HepG2 (cell line): ENCODE data around the gene LEF1. TPM values are rescaled to one million over a fixed set of nuclear protein-coding genes. Genes with fewer than 3 reads are reported as not detected.

Experiments
- ATAC-seq: fragments of 200-7000 bp; cut with Tn5 transposase; 3 replicates; pipeline ENCODE4 v1.9.1; 2020; ENCODE audit warnings: mild to moderate bottlenecking, moderate library complexity
- BruUV-seq: library from RNA; stranded (reverse); fragments of 400-500 nt; replicated peaks from 2 replicates; lab custom pipeline; 2021; lab: Mats Ljungman, UMichigan
- CTCF ChIA-PET: fragments of 300-600 bp; formaldehyde crosslinking; extraction: SDS; loops from one replicate; lab custom pipeline; 2021; ENCODE audit warnings: low total read pairs, inconsistent platforms, low intra/inter-chr PET ratio; lab: Yijun Ruan, JAX
- POLR2A ChIA-PET: fragments of 350-600 bp; sonication (Branson Sonifier 250); formaldehyde crosslinking; loops from one replicate; lab custom pipeline; 2020; ENCODE audit warnings: antibody characterized with exemption, inconsistent platforms; lab: Yijun Ruan, JAX
- DNase-seq: peaks from one replicate; pipeline ENCODE4 v3.0.0-alpha.2; 2015; ENCODE audit warnings: low spot score
- FAIRE-seq: peaks from 3 replicates; lab custom pipeline; 2011; peaks lifted over from hg19 to GRCh38; lab: Jason Lieb, UNC
- H2AFZ ChIP-seq: one replicate; pipeline ENCODE4 v1.6.1; 2011; ENCODE audit warnings: low read length, inconsistent platforms
- H3K27ac ChIP-seq: fragments of 300-600 bp; 3 replicates; pipeline ENCODE4 v1.8.0; 2011; ENCODE audit warnings: mixed run types, mild to moderate bottlenecking, mixed read lengths, low read length, inconsistent platforms; ENCODE audit not compliant: insufficient read depth; ENCODE audit errors: extremely low read length
- H3K27me3 ChIP-seq, 2 experiments: fragments of 200-600 bp in 1 of 2; 2 replicates in 1 of 2; 3 replicates in 1 of 2; pipeline versions ENCODE4 v1.6.0 to v1.8.0; 2011; ENCODE audit warnings: low read length in 2 of 2, mild to moderate bottlenecking in 2 of 2, moderate library complexity in 2 of 2, inconsistent platforms in 1 of 2; ENCODE audit not compliant: insufficient read depth in 2 of 2, control insufficient read depth in 1 of 2
- H3K36me3 ChIP-seq, 2 experiments: fragments of 200-600 bp in 1 of 2; replicated peaks in 1 of 2; 2 replicates in 1 of 2; 3 replicates in 1 of 2; pipeline versions ENCODE4 v1.5.1 to v1.8.0; 2011; ENCODE audit warnings: low read length in 2 of 2, inconsistent platforms in 1 of 2; ENCODE audit not compliant: insufficient read depth in 2 of 2, control insufficient read depth in 1 of 2
- H3K4me1 ChIP-seq: 2 replicates; pipeline ENCODE4 v1.5.1; 2012; ENCODE audit warnings: low read length, inconsistent platforms; ENCODE audit not compliant: insufficient read depth
- H3K4me2 ChIP-seq: 2 replicates; pipeline ENCODE4 v1.6.0; 2011; ENCODE audit warnings: low read depth, low read length, inconsistent platforms
- H3K4me3 ChIP-seq, 3 experiments: fragments of 200-600 bp in 1 of 3; sonication (generic), shearing (Covaris generic) in 1 of 3; replicated peaks in 1 of 3; 2 replicates each; pipeline ENCODE4 v1.5.1; 2011 to 2016; ENCODE audit warnings: low read length in 3 of 3, inconsistent platforms in 2 of 3, low read depth in 2 of 3, mild to moderate bottlenecking in 2 of 3, control low read depth in 1 of 3, mixed read lengths in 1 of 3; ENCODE audit not compliant: insufficient read depth in 1 of 3
- H3K79me2 ChIP-seq: one replicate; pipeline ENCODE4 v1.6.1; 2011; ENCODE audit warnings: low read length, inconsistent platforms; ENCODE audit not compliant: insufficient read depth
- H3K9ac ChIP-seq: 2 replicates; pipeline ENCODE4 v1.6.0; 2011; ENCODE audit warnings: mild to moderate bottlenecking, low read depth, low read length, inconsistent platforms; ENCODE audit not compliant: insufficient read depth
- H3K9me3 ChIP-seq: 2 replicates; pipeline ENCODE4 v1.5.1; 2012; ENCODE audit warnings: mild to moderate bottlenecking, low read length
- H4K20me1 ChIP-seq: 2 replicates; pipeline ENCODE4 v1.6.0; 2011; ENCODE audit warnings: inconsistent platforms, mild to moderate bottlenecking, low read length, moderate library complexity; ENCODE audit not compliant: insufficient read depth
- CHCHD3 ChIP-seq: sonication (generic); formaldehyde crosslinking; IDR thresholded peaks from 2 replicates; pipeline ENCODE4 v1.8.0; 2022; ENCODE audit warnings: mild to moderate bottlenecking, missing genetic modification reagents, moderate library complexity
- GATA4 ChIP-seq: sonication (generic); IDR thresholded peaks from 2 replicates; pipeline ENCODE4 v1.6.1; 2016; ENCODE audit warnings: antibody characterized with exemption, low read depth, borderline replicate concordance
- NCOA2 ChIP-seq: sonication (generic); formaldehyde crosslinking; IDR thresholded peaks from 2 replicates; pipeline ENCODE4 v1.8.0; 2022; ENCODE audit warnings: inconsistent platforms
- STAG1 ChIP-seq: sonication (generic); formaldehyde crosslinking; IDR thresholded peaks from 2 replicates; pipeline ENCODE4 v1.4.0; 2020; ENCODE audit warnings: missing genetic modification reagents
- ZBTB33 ChIP-seq: sonication (generic); formaldehyde crosslinking; IDR thresholded peaks from 2 replicates; pipeline ENCODE4 v1.4.0; 2020; ENCODE audit warnings: missing genetic modification reagents
- WGBS: methylation state at CpG from one replicate; pipeline ENCODE4 v1.1.6; 2017; ENCODE audit warnings: low lambda C conversion rate; 5-methylcytosine and 5-hydroxymethylcytosine counted together
- in situ Hi-C: cut with HindIII; loops from 2 replicates; pipeline ENCODE4 v1.10.0; 2017; ENCODE audit warnings: low pct_unique_long_range_greater_than_20kb; ENCODE audit not compliant: extremely low pct_ligation_motif_present
- intact Hi-C: fragments of 100-400 bp; cut with micrococcal nuclease; formaldehyde crosslinking; loops from one replicate; pipeline ENCODE4 v1.10.0; 2022; ENCODE audit not compliant: unreplicated experiment
- polyA plus RNA-seq, 8 experiments: library from polyadenylated mRNA; depleted of rRNA in 3 of 8; stranded (reverse) in 7 of 8; unstranded in 1 of 8; fragments of >200 nt; fragmentation: Illumina TruSeq in 4 of 8; extraction: Trizol in 4 of 8; gene quantifications; 2 replicates each; pipeline versions ENCODE4 v1.2.1 to v1.2.3, GENCODE V29; 2011 to 2016; ENCODE audit warnings: low read depth in 4 of 8, missing spikeins in 1 of 8, mixed read lengths in 1 of 8; ENCODE audit not compliant: insufficient read depth in 1 of 8
- total RNA-seq, 5 experiments: library from RNA; depleted of rRNA; stranded (reverse); fragments of >200 nt; fragmentation: Illumina TruSeq; extraction: Trizol; gene quantifications; 2 replicates each; pipeline ENCODE4 v1.2.3, GENCODE V29; 2016; ENCODE audit warnings: low read depth in 1 of 5
- TF ChIP-seq, protein P1 (sequence below): sonication (generic); formaldehyde crosslinking; IDR thresholded peaks from 2 replicates; pipeline ENCODE4 v1.8.1; 2023; ENCODE audit warnings: mild to moderate bottlenecking, missing genetic modification reagents, borderline replicate concordance
- TF ChIP-seq, protein P2 (sequence below): sonication (generic); formaldehyde crosslinking; IDR thresholded peaks from 2 replicates; pipeline ENCODE4 v1.4.0; 2020; ENCODE audit warnings: missing genetic modification reagents, borderline replicate concordance
- TF ChIP-seq, protein P3 (sequence below): fragments of 450-650 bp; IDR thresholded peaks from 2 replicates; pipeline ENCODE4 v1.6.1; 2016
- TF ChIP-seq, protein P4 (sequence below): sonication (generic); formaldehyde crosslinking; IDR thresholded peaks from 2 replicates; pipeline ENCODE4 v1.9.0; 2021; ENCODE audit warnings: mild to moderate bottlenecking, missing genetic modification reagents

Gene LEF1
- total and polyA plus RNA-seq, 2 of the 13 experiments (the other 11 are each of a cell fraction or from before 2014, with no cell fraction given), result 0.22 to 0.29 TPM

DNA sequence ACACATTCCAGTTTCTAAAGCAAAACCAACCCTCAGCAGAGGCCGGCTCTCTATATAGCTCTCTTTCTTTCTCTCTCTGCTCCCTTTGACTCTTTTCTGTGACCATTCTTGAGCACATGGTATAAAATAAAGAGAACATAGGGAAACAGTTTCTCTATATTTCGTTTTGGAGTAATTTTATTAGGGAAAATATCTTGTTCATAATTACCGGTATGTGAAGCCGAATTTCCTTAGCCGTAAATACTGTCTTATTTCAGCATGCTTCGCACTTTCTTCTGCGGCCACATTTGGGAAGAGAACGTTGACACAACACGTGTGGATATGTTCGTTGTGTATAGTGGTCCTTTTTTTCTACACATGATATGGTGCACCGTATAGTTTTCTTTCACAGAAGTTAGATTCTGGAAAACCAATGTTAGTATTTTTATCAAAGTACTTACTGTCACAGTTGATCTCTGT is 4.9 kb upstream of the LEF1 start:
- FAIRE-seq, result no peak
- ChIA-PET CTCF (no interaction called here), POLR2A (no interaction called here)
- intact Hi-C loops (no loop called here), in situ Hi-C loops (no loop called here)
- no peaks in the 10 kb centered on the region for H3K79me2 ChIP-seq
- WGBS, result 81% methylated on average over 11 of the region's 11 CpGs
- no peak for ATAC-seq
- no peaks in the 10 kb centered on the region for H3K9me3 ChIP-seq
- no peak overlapping the region for H3K27ac ChIP-seq
- no peaks in the 10 kb centered on the region for H3K36me3 ChIP-seq
- no peak for DNase-seq
- H3K4me3 ChIP-seq, result no peak overlapping the region
- H3K27me3 ChIP-seq, result peaks cover 2 to 27% of the 10 kb centered on the region in 2 experiments; a peak in 4 of 5 replicates
- no peak overlapping the region for H3K4me2 ChIP-seq
- H4K20me1 ChIP-seq, result no peaks in the 10 kb centered on the region
- H3K9ac ChIP-seq, result no peak overlapping the region
- H2AFZ ChIP-seq, result no peak overlapping the region
- no TSS peak for BruUV-seq
- no peaks in the 10 kb centered on the region for H3K4me1 ChIP-seq
- TF ChIP-seq STAG1 (CRISPR knock-in tag) (no peak), NCOA2 (CRISPR knock-in tag) (no peak), GATA4 (no peak), CHCHD3 (CRISPR knock-in tag) (no peak), ZBTB33 (CRISPR knock-in tag) (no peak)
- TF ChIP-seq, protein P1, sequence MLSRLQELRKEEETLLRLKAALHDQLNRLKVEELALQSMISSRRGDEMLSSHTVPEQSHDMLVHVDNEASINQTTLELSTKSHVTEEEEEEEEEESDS (CRISPR knock-in tag), result no peak
- TF ChIP-seq, protein P2, sequence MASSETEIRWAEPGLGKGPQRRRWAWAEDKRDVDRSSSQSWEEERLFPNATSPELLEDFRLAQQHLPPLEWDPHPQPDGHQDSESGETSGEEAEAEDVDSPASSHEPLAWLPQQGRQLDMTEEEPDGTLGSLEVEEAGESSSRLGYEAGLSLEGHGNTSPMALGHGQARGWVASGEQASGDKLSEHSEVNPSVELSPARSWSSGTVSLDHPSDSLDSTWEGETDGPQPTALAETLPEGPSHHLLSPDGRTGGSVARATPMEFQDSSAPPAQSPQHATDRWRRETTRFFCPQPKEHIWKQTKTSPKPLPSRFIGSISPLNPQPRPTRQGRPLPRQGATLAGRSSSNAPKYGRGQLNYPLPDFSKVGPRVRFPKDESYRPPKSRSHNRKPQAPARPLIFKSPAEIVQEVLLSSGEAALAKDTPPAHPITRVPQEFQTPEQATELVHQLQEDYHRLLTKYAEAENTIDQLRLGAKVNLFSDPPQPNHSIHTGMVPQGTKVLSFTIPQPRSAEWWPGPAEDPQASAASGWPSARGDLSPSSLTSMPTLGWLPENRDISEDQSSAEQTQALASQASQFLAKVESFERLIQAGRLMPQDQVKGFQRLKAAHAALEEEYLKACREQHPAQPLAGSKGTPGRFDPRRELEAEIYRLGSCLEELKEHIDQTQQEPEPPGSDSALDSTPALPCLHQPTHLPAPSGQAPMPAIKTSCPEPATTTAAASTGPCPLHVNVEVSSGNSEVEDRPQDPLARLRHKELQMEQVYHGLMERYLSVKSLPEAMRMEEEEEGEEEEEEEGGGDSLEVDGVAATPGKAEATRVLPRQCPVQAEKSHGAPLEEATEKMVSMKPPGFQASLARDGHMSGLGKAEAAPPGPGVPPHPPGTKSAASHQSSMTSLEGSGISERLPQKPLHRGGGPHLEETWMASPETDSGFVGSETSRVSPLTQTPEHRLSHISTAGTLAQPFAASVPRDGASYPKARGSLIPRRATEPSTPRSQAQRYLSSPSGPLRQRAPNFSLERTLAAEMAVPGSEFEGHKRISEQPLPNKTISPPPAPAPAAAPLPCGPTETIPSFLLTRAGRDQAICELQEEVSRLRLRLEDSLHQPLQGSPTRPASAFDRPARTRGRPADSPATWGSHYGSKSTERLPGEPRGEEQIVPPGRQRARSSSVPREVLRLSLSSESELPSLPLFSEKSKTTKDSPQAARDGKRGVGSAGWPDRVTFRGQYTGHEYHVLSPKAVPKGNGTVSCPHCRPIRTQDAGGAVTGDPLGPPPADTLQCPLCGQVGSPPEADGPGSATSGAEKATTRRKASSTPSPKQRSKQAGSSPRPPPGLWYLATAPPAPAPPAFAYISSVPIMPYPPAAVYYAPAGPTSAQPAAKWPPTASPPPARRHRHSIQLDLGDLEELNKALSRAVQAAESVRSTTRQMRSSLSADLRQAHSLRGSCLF (CRISPR knock-in tag), result no peak
- TF ChIP-seq, protein P3, sequence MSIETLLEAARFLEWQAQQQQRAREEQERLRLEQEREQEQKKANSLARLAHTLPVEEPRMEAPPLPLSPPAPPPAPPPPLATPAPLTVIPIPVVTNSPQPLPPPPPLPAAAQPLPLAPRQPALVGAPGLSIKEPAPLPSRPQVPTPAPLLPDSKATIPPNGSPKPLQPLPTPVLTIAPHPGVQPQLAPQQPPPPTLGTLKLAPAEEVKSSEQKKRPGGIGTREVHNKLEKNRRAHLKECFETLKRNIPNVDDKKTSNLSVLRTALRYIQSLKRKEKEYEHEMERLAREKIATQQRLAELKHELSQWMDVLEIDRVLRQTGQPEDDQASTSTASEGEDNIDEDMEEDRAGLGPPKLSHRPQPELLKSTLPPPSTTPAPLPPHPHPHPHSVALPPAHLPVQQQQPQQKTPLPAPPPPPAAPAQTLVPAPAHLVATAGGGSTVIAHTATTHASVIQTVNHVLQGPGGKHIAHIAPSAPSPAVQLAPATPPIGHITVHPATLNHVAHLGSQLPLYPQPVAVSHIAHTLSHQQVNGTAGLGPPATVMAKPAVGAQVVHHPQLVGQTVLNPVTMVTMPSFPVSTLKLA, result no peak
- TF ChIP-seq, protein P4, sequence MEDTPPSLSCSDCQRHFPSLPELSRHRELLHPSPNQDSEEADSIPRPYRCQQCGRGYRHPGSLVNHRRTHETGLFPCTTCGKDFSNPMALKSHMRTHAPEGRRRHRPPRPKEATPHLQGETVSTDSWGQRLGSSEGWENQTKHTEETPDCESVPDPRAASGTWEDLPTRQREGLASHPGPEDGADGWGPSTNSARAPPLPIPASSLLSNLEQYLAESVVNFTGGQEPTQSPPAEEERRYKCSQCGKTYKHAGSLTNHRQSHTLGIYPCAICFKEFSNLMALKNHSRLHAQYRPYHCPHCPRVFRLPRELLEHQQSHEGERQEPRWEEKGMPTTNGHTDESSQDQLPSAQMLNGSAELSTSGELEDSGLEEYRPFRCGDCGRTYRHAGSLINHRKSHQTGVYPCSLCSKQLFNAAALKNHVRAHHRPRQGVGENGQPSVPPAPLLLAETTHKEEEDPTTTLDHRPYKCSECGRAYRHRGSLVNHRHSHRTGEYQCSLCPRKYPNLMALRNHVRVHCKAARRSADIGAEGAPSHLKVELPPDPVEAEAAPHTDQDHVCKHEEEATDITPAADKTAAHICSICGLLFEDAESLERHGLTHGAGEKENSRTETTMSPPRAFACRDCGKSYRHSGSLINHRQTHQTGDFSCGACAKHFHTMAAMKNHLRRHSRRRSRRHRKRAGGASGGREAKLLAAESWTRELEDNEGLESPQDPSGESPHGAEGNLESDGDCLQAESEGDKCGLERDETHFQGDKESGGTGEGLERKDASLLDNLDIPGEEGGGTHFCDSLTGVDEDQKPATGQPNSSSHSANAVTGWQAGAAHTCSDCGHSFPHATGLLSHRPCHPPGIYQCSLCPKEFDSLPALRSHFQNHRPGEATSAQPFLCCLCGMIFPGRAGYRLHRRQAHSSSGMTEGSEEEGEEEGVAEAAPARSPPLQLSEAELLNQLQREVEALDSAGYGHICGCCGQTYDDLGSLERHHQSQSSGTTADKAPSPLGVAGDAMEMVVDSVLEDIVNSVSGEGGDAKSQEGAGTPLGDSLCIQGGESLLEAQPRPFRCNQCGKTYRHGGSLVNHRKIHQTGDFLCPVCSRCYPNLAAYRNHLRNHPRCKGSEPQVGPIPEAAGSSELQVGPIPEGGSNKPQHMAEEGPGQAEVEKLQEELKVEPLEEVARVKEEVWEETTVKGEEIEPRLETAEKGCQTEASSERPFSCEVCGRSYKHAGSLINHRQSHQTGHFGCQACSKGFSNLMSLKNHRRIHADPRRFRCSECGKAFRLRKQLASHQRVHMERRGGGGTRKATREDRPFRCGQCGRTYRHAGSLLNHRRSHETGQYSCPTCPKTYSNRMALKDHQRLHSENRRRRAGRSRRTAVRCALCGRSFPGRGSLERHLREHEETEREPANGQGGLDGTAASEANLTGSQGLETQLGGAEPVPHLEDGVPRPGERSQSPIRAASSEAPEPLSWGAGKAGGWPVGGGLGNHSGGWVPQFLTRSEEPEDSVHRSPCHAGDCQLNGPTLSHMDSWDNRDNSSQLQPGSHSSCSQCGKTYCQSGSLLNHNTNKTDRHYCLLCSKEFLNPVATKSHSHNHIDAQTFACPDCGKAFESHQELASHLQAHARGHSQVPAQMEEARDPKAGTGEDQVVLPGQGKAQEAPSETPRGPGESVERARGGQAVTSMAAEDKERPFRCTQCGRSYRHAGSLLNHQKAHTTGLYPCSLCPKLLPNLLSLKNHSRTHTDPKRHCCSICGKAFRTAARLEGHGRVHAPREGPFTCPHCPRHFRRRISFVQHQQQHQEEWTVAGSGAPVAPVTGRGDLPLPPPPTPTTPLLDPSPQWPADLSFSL, result no peak
